NOMO-1 treated with dmso at 0.1 percent for 144 hours (cell line): ENCODE results near the gene FBXO3.

ENCODE experiments used
- DNase-seq: peaks from one replicate; lab custom pipeline; 2025; ENCODE audit not compliant: unreplicated experiment; lab: John Stamatoyannopoulos, UW

FBXO3 gene

GRCh38 chr11:33772870-33773269, 1.4 kb downstream of the FBXO3 start:
- no peak for DNase-seq

DNA sequence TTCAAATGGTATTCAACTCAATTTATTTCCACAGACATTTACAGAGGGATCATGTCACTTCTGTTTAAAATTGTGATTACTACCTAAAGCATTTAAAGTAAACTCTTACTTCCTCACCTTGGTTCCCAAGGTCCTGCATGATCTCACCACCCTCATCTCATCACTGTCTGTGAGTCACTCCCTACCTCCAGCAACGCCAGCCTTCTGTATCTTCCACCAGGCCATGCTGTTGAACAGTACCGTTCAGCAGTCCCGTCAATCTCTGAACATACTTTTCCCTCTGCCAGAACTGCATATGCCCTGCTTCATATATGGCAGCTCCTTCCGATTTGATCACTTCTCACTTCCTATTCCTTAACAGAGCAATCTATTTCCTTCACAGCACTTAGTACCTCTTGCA, 2.0 kb downstream of the FBXO3 start:
- no peak for DNase-seq

DNA sequence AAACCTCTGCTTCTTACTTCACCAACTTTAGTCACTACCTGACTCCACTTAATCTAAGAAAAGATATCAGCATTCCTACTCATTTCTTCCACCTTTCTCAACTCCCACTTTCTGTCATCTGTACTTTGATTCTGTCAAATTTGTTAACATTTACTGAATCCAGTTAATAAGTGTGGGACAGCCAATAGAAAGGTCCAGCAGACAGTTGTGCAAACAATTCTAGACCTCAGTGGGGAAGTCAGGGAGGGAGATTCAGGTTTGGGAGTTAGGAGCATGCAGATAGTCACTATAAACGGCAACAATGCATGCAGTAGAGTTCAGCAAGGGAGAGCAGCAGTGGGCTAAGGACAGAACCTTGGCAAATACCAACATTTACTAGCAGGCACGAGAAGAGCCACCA, 4.1 kb downstream of the FBXO3 start:
- DNase-seq, result no peak

GRCh38 chr11:33769542-33769941, 4.8 kb downstream of the FBXO3 start:
- DNase-seq, result no peak

- DNase-seq, result no peak
These were observed 6.7 kb downstream of the FBXO3 start for GRCh38 chr11:33767624-33768023.

- DNase-seq, result no peak
These were observed 8.2 kb downstream of the FBXO3 start for GRCh38 chr11:33766085-33766484.

GRCh38 chr11:33761471-33761870, 12.8 kb downstream of the FBXO3 start:
- no peak for DNase-seq

DNA sequence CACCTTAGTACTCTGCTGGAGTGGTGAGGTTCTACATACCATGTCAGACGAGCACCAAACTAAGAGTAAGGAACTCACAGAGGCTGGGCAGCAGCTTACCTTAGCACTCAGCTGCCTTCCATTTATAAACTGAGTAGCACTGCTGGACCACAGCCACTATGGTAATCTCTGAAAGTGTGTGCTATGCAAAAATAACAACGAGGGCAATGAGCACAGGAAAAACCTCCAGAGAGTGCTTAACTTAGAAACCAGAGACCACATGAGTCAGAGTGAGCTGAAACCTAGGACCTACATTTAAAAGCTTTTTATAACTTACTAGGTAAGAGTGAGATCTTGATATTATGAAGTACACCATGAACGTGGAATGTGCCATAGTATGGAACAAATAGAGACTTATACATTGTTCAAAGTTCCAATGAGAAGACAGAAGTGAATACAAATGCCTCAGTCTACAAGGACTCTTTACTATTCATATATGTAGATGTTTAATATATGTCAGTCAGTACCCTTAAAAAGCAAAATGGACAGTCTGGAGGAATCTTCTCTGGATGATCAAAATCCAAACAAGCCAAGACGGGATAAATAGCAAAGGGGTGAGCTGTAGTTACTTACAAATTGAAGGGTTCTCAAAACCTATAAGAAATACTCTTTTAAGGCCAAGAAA, 20.9 kb downstream of the FBXO3 start:
- DNase-seq, result no peak

DNA sequence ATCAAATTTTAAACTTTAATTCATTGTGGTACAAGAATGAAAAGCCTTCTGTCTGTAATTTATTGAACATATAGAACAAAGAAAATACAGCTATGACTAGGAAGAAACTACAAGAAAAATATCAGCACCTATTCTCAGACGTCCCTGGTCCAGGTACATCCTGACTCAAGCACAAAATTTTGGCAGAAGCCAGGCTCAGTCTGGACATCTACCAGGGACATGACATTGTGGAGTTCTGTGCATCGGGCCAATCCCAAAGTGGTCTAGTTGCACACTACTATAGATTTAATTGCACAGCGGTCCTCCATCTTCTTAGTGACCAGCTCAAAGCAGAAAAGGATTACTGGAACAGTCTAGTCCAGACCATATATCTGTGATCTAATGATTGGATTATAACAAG, 22.4 kb downstream of the FBXO3 start:
- DNase-seq, result no peak

DNA sequence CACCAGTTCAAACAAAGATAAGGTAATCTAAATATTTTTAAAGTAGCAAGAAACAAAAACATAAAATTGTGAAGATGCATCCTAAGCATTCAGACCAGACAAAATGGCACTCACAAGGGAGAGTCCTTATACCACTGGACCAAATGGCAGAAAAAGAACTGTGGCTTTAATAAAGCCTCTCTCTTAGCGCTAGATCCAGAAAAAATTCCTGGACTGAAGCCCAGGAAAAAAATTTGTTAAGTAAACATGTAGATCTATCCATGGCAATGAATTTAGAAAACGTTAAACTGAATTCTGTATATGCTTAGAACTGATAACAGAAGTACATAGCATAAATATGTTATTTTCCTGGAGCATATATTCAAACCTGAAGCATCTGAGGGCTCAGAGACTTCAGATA, 26.3 kb downstream of the FBXO3 start:
- DNase-seq, result no peak

GRCh38 chr11:33743291-33743690, 31.0 kb downstream of the FBXO3 start:
- no peak for DNase-seq

DNA sequence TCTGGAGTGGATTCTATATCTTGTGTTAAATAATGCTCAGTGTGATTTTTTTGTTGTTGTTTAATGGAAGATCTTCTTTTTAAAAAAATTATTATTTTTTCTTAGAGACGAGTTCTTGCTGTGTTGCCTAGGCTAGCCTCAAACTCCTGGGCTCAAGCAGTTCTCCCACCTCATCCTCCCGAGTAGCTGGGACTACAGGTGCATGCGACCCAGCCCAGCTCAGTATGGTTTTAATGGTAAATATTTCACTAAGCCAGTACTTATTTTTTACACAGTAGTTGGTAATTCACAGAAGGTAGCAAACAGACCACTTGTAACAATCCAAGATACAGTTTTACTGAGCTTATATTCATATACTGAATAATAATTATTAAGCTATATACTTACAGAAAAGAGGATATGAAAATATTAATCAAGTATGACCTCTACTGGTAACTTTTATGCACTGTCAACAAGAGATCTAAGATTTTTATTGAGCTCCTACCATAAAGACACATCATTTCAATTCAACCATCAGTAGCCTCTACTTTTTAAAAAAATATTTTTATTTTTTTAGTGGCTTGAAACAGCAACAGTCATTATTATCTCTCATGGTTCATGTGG, 32.0 kb downstream of the FBXO3 start:
- no peak for DNase-seq

GRCh38 chr11:33741806-33742205, 32.5 kb downstream of the FBXO3 start:
- no peak for DNase-seq

DNA sequence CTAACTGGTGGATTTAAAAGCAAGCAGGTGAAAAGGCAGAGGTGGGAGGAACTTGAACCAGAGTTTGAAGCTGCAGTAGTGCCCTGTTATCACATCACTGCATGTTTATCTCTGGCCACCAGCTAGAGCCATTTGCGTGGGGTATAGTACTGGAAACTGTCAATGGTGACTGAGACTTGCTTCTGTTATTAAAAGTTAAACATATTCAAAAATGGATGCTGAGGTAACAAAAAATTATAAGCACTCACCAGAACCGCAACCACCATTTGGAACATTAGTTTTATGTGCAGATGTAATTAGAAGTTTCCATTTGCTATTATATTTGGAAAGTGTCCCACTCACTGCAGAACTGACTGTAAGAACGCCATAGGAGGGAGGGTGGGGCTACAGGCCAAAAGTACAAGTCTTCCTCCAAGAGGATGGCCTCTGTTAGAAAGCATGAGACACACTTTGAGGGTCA, 36.9 kb downstream of the FBXO3 start:
- no peak for DNase-seq

DNA sequence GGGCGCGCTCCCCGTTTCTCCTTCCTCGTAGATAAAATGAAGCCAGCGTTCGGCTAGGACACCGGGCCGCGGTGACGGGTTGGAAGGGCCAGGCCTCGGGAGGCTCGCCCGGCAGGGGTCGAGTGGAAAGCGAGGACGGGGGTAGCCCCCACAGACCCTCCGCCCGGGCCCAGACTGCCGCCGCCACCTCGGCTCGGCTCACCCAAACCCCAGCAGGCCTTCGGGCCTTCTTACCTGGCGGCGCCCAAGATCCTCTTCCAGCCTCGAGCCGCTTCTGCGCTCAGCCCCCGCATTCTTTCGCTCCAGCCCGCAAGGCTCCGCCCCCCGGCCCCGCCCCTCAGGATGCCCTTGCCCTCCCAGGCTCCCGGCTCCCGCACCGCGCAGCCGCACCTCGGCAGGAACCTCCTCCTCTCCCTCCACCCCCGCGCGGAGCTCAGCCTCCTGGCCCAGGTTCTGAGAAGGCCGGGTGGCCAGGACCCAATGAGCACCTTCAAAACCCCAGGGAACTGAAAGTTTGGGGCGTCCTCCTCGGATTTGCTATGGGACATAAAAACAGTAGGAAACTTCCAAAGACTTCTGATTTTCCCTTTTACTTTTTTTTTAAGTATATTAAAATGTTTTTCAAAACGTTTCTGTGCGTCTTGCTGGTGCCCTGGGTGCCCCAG, 38.0 kb downstream of the FBXO3 start, which contains the start of gene CD59:
Gene CD59, minus strand, starts transcription at position 276 of the 665 bp plus-strand sequence. CDS start 13,978 bp downstream, outside the sequence.
- peak; percentile 22 for DNase-seq

- peak; percentile 24 for DNase-seq
These were observed 38.8 kb downstream of the FBXO3 start for GRCh38 chr11:33735271-33736147.

GRCh38 chr11:33734441-33735270, 39.7 kb downstream of the FBXO3 start:
- no peak for DNase-seq

- no peak for DNase-seq
These were observed 40.3 kb downstream of the FBXO3 start for GRCh38 chr11:33733980-33734379.

GRCh38 chr11:33731723-33732531, 42.4 kb downstream of the FBXO3 start:
- peak; percentile 18 for DNase-seq

- no peak for DNase-seq
These were observed 43.6 kb downstream of the FBXO3 start for GRCh38 chr11:33730716-33731115.
